Measurements from ENCODE around the gene NPY4R. TPM values are rescaled to one million over a fixed set of nuclear protein-coding genes. Genes with fewer than 3 reads are reported as not detected.
"Not testable (repeated sequence)": the region's sequence is repeated elsewhere in the genome, so short reads cannot be mapped to it uniquely, and the experiment has no call there.

NPY4R gene
- total RNA-seq, 2 donors from 2014 or later = 0.24 to 0.49 TPM

GRCh38 chr10:46497878-46498277 is 32.1 kb upstream of the NPY4R start:
- no CpG with 5 or more reads among the region's 2 CpGs for WGBS, 2 experiments (ENCODE audit: insufficient coverage in 1 of 2, insufficient read length in 1 of 2)
- H3K4me1 Mint-ChIP-seq = not testable (repeated sequence)

GRCh38 chr10:46497401-46497800 is 31.6 kb upstream of the NPY4R start:
- not testable (repeated sequence) for H3K4me3 Mint-ChIP-seq; H3K27me3 Mint-ChIP-seq (ENCODE audit: insufficient read depth); H3K27ac ChIP-seq (ENCODE audit: low read depth, low read length); H3K4me3 ChIP-seq (ENCODE audit: low read length); H3K4me1 ChIP-seq (ENCODE audit: control insufficient read depth, insufficient read depth, low read length); H3K36me3 Mint-ChIP-seq (ENCODE audit: low read depth); DNase-seq; H3K9me3 ChIP-seq (ENCODE audit: control insufficient read depth, low read length); H3K27me3 ChIP-seq (ENCODE audit: control insufficient read depth, insufficient read depth, low read length, poor library complexity, severe bottlenecking); H3K9me3 Mint-ChIP-seq; H3K27ac Mint-ChIP-seq; H3K36me3 ChIP-seq (ENCODE audit: control insufficient read depth, insufficient read depth, low read length); H3K4me1 Mint-ChIP-seq; H3K9ac ChIP-seq (ENCODE audit: extremely low read depth, low read length, poor library complexity, severe bottlenecking)
- WGBS, 2 experiments (ENCODE audit: insufficient coverage in 1 of 2, insufficient read length in 1 of 2) = no CpG with 5 or more reads among the region's 4 CpGs

More at GRCh38 chr10:46497878-46498277, 32.1 kb upstream of the NPY4R start:
- H3K9me3 ChIP-seq (ENCODE audit: control insufficient read depth, low read length); H3K4me3 Mint-ChIP-seq; H3K9ac ChIP-seq (ENCODE audit: extremely low read depth, low read length, poor library complexity, severe bottlenecking); H3K4me3 ChIP-seq (ENCODE audit: low read length); H3K36me3 Mint-ChIP-seq (ENCODE audit: low read depth); H3K4me1 ChIP-seq (ENCODE audit: control insufficient read depth, insufficient read depth, low read length); H3K27me3 ChIP-seq (ENCODE audit: control insufficient read depth, insufficient read depth, low read length, poor library complexity, severe bottlenecking); H3K27ac ChIP-seq (ENCODE audit: low read depth, low read length); H3K27ac Mint-ChIP-seq; H3K27me3 Mint-ChIP-seq (ENCODE audit: insufficient read depth); H3K9me3 Mint-ChIP-seq; DNase-seq; H3K36me3 ChIP-seq (ENCODE audit: control insufficient read depth, insufficient read depth, low read length): not testable (repeated sequence)

- H3K4me3 ChIP-seq (ENCODE audit: low read length); H3K36me3 Mint-ChIP-seq (ENCODE audit: low read depth); H3K4me1 Mint-ChIP-seq; H3K27ac Mint-ChIP-seq; H3K27ac ChIP-seq (ENCODE audit: low read depth, low read length); H3K4me3 Mint-ChIP-seq; H3K36me3 ChIP-seq (ENCODE audit: control insufficient read depth, insufficient read depth, low read length); H3K9me3 Mint-ChIP-seq; H3K4me1 ChIP-seq (ENCODE audit: control insufficient read depth, insufficient read depth, low read length); H3K27me3 Mint-ChIP-seq (ENCODE audit: insufficient read depth); H3K9ac ChIP-seq (ENCODE audit: extremely low read depth, low read length, poor library complexity, severe bottlenecking); H3K27me3 ChIP-seq (ENCODE audit: control insufficient read depth, insufficient read depth, low read length, poor library complexity, severe bottlenecking); H3K9me3 ChIP-seq (ENCODE audit: control insufficient read depth, low read length): not testable (repeated sequence)
- WGBS, 2 experiments (ENCODE audit: insufficient coverage in 1 of 2, insufficient read length in 1 of 2) = no CpG with 5 or more reads among the region's 1 CpG
- peak; percentile 13 for DNase-seq
Measured at GRCh38 chr10:46491364-46492114, 25.8 kb upstream of the NPY4R start.

GRCh38 chr10:46490285-46490684 is 24.5 kb upstream of the NPY4R start:
- not testable (repeated sequence) for H3K36me3 ChIP-seq (ENCODE audit: control insufficient read depth, insufficient read depth, low read length); H3K27me3 Mint-ChIP-seq (ENCODE audit: insufficient read depth); H3K27ac Mint-ChIP-seq; H3K36me3 Mint-ChIP-seq (ENCODE audit: low read depth); H3K4me3 Mint-ChIP-seq; H3K27me3 ChIP-seq (ENCODE audit: control insufficient read depth, insufficient read depth, low read length, poor library complexity, severe bottlenecking); H3K9ac ChIP-seq (ENCODE audit: extremely low read depth, low read length, poor library complexity, severe bottlenecking); H3K4me3 ChIP-seq (ENCODE audit: low read length); H3K9me3 Mint-ChIP-seq; H3K27ac ChIP-seq (ENCODE audit: low read depth, low read length); H3K9me3 ChIP-seq (ENCODE audit: control insufficient read depth, low read length); H3K4me1 ChIP-seq (ENCODE audit: control insufficient read depth, insufficient read depth, low read length); H3K4me1 Mint-ChIP-seq
- peak; percentile 20 for DNase-seq
- 95% methylated on average over 5 of the region's 11 CpGs; no CpG with 5 or more reads in 1 of the 2 experiments for WGBS, 2 experiments (ENCODE audit: insufficient coverage in 1 of 2, insufficient read length in 1 of 2)

GRCh38 chr10:46486459-46486858 is 20.7 kb upstream of the NPY4R start:
- not testable (repeated sequence) for H3K27ac ChIP-seq (ENCODE audit: low read depth, low read length); H3K27ac Mint-ChIP-seq; H3K4me3 Mint-ChIP-seq; H3K36me3 ChIP-seq (ENCODE audit: control insufficient read depth, insufficient read depth, low read length); H3K9me3 ChIP-seq (ENCODE audit: control insufficient read depth, low read length); H3K4me1 ChIP-seq (ENCODE audit: control insufficient read depth, insufficient read depth, low read length); H3K27me3 ChIP-seq (ENCODE audit: control insufficient read depth, insufficient read depth, low read length, poor library complexity, severe bottlenecking); H3K36me3 Mint-ChIP-seq (ENCODE audit: low read depth); H3K27me3 Mint-ChIP-seq (ENCODE audit: insufficient read depth); H3K9ac ChIP-seq (ENCODE audit: extremely low read depth, low read length, poor library complexity, severe bottlenecking); H3K4me1 Mint-ChIP-seq; H3K9me3 Mint-ChIP-seq; H3K4me3 ChIP-seq (ENCODE audit: low read length); DNase-seq
- no CpG with 5 or more reads among the region's 2 CpGs for WGBS, 2 experiments (ENCODE audit: insufficient coverage in 1 of 2, insufficient read length in 1 of 2)

- H3K9ac ChIP-seq (ENCODE audit: extremely low read depth, low read length, poor library complexity, severe bottlenecking); H3K4me3 Mint-ChIP-seq; H3K9me3 ChIP-seq (ENCODE audit: control insufficient read depth, low read length); H3K27me3 ChIP-seq (ENCODE audit: control insufficient read depth, insufficient read depth, low read length, poor library complexity, severe bottlenecking); H3K4me1 Mint-ChIP-seq; H3K4me3 ChIP-seq (ENCODE audit: low read length); H3K9me3 Mint-ChIP-seq; H3K36me3 ChIP-seq (ENCODE audit: control insufficient read depth, insufficient read depth, low read length); H3K36me3 Mint-ChIP-seq (ENCODE audit: low read depth); H3K27ac Mint-ChIP-seq; H3K4me1 ChIP-seq (ENCODE audit: control insufficient read depth, insufficient read depth, low read length); H3K27me3 Mint-ChIP-seq (ENCODE audit: insufficient read depth); H3K27ac ChIP-seq (ENCODE audit: low read depth, low read length): not testable (repeated sequence)
- 100% methylated on average over 1 of the region's 3 CpGs; no CpG with 5 or more reads in 1 of the 2 experiments for WGBS, 2 experiments (ENCODE audit: insufficient coverage in 1 of 2, insufficient read length in 1 of 2)
- peak; percentile 1 for DNase-seq
Measured at GRCh38 chr10:46474746-46475320, 9.1 kb upstream of the NPY4R start.

GRCh38 chr10:46473758-46474157 is 8.0 kb upstream of the NPY4R start:
- not testable (repeated sequence) for H3K9me3 ChIP-seq (ENCODE audit: control insufficient read depth, low read length); H3K9me3 Mint-ChIP-seq; H3K27ac Mint-ChIP-seq; H3K4me3 Mint-ChIP-seq; H3K27me3 ChIP-seq (ENCODE audit: control insufficient read depth, insufficient read depth, low read length, poor library complexity, severe bottlenecking); H3K4me1 Mint-ChIP-seq; H3K36me3 ChIP-seq (ENCODE audit: control insufficient read depth, insufficient read depth, low read length); DNase-seq; H3K9ac ChIP-seq (ENCODE audit: extremely low read depth, low read length, poor library complexity, severe bottlenecking); H3K36me3 Mint-ChIP-seq (ENCODE audit: low read depth); H3K27ac ChIP-seq (ENCODE audit: low read depth, low read length); H3K27me3 Mint-ChIP-seq (ENCODE audit: insufficient read depth); H3K4me3 ChIP-seq (ENCODE audit: low read length); H3K4me1 ChIP-seq (ENCODE audit: control insufficient read depth, insufficient read depth, low read length)
- WGBS, 2 experiments (ENCODE audit: insufficient coverage in 1 of 2, insufficient read length in 1 of 2) = 93% methylated on average over 2 of the region's 3 CpGs; no CpG with 5 or more reads in 1 of the 2 experiments
